Hepatic stellate cell (primary cell): ENCODE results near the gene POLE2.
A peak's percentile ranks its signal among the peaks of the same experiment; 100 is the strongest.
"Not testable (repeated sequence)": the region's sequence is repeated elsewhere in the genome, so short reads cannot be mapped to it uniquely, and the experiment has no call there.

ENCODE experiments used
- DNase-seq: peaks from one replicate; pipeline ENCODE4 v3.0.0; 2011; ENCODE audit warnings: low spot score

Gene POLE2

GRCh38 chr14:49687942-49688700 is at the start of gene POLE2:
TSS of gene POLE2 (minus strand) at chr14:49688214. CDS start at chr14:49688203, 11 bp downstream.
- peak; percentile 61 for DNase-seq

DNA sequence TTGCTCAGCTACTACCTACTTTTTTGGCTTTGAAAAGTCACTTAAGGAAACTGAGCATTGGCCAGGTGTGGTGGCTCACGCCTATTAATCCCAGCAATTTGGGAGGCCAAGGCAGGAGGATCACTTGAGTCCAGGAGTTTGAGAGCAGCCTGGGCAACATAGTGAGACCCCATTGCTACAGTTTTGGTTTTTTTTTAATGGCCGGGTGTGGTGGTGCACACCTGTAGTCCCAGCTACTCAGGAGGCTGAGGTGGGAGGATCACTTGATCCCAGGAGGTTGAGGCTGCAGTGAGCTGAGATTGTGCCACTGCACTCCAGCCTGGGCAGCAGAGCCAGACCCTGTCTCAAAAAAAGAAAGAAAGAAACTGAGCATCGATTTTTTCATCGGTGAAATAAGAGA is 47.7 kb upstream of the POLE2 start:
- DNase-seq: not testable (repeated sequence)

- DNase-seq: no peak
These were observed 45.8 kb upstream of the POLE2 start for GRCh38 chr14:49733836-49734235.

DNA sequence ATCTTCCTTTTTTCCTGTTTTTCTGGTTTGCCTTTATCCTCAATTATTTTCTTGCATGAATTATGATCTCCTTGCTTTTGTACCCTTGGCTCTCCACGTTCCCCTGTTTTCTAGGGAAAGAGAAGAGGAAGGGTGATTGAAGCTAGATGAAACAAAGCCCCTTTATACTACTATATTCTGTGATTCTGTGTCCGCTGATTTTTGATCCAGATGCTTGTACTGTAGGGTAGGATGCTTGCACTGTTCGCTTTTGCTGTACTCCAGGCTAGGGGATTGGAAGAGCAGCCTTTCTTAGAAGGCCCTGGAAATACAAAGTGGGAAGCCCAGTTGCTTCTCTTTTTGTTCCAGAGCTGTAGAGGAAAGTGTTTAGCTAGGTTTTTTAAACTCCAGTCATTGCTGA is 44.9 kb upstream of the POLE2 start:
- no peak for DNase-seq

GRCh38 chr14:49727171-49727570 is 39.2 kb upstream of the POLE2 start:
- no peak for DNase-seq

- DNase-seq: not testable (repeated sequence)
These were observed 33.9 kb upstream of the POLE2 start for GRCh38 chr14:49721733-49722435.

GRCh38 chr14:49720744-49721143 is 32.7 kb upstream of the POLE2 start:
- no peak for DNase-seq

GRCh38 chr14:49710993-49711392 is 23.0 kb upstream of the POLE2 start:
- not testable (repeated sequence) for DNase-seq

DNA sequence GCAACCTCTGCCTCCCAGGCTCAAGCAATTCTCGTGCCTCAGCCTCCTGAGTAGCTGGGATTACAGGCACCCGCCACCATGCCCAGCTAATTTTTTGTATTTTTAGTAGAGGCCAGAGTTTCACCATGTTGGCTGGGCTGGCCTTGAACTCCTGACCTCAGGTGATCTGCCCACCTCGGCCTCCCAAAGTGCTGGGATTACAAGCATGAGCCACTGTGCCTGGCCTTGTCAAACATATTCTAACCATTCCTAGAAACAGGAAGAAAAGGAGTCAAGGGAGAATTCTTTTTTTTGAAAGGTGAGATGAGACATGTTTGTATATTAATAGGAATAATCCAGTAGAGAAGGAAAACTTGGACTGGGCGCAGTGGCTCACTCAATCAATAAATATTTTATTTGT is 16.5 kb upstream of the POLE2 start:
- DNase-seq: not testable (repeated sequence)

DNA sequence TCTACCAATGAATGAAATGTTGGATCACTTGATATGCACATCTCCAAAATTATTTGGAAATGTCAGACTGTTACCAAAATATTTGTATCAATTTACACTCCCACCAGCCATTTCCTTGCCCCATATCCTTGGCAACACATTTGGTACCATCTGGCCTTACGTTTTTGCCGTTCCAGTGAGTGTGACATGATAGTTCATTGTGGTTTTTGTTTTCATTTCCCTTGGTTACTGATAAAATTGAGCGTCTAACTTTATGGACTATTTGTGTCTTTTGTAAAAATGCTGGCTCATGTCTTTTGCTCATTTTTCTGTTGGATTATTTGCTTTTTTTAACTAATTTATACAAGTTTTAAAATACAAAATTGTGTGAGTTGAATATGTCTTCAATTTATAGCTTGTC is 16.0 kb upstream of the POLE2 start:
- DNase-seq: no peak

DNA sequence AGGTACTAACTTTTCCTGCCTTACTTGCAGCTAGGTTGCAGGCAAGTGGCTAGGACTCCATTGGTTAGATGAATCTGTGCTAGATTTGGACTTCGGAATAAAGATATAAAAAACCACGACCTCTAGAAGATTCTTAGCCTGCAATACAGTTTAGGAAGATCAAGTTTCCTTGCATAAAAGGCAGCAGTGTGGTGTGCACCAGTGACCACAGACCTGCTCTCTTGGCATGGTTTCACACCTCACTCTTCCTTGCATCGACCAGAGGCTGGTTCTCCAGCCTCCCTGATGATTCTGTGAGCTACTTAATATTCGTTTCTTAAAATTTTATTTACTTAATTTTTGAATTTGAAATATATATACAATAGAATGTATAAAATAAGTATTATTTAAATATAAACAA is 14.7 kb upstream of the POLE2 start:
- no peak for DNase-seq

DNA sequence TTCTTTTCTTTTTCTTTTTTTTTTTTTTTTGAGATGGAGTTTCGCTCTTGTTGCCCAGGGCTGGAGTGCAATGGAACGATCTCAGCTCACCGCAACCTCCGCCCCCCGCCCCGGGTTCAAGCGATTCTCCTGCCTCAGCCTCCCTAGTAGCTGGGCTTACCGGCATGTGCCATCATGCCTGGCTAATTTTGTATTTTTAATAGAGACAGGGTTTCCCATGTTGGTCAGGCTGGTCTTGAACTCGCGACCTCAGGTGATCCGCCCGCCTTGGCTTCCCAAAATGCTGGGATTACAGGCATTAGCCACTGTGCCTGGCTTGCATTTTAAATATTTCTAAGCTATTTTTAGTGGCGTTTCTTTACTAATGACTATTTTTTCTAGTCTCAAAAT is 5.7 kb upstream of the POLE2 start:
- not testable (repeated sequence) for DNase-seq

DNA sequence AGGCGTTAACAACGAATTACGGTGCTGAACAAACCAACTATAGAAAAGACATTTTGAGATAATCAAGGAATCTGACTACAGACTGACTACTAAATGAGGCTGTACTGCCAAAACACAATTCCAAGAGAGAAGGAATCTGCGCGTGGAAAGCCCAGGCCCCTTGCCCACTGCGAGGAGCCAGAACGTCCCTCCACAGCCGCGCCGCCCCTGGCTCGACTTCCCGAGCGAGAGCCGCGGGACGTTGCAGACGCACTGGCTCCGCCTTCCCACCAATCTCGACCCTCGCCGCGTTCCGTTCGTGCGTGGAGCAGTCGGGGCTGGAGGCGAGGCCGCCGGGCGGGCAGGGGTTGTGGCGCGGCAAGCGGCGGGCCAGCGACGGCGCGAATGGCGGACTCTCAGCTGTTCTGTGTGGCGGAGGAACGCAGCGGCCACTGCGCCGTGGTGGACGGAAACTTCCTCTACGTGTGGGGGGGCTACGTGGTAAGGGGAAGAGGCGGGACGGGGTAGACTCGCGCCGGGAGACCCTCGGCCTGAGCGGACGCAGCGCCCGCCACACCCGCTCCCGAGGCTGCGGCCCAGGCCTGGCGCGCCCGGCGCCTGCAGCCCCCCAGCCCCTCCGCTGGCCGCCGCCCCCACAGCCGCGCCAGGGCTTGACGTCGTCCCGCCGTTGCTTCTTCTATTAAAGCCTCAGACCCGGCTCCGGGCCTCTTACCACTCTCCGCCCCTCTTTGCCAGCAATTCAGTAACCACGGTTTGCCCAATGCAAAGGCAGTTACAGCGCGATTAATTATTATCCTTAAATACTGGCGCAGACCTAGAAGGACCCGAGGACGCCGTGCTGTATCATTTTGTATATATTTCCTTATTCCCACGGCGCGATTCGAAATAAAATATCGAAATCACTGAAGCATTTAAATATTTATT is 5.1 kb upstream of the POLE2 start, which contains the start of gene KLHDC1:
TSS of gene KLHDC1 (plus strand) at position 310 of the 924 bp plus-strand sequence. CDS start at position 385, 75 bp downstream.
- DNase-seq: peak; percentile 74

GRCh38 chr14:49692193-49692757 is 4.3 kb upstream of the POLE2 start:
- DNase-seq: peak; percentile 21

DNA sequence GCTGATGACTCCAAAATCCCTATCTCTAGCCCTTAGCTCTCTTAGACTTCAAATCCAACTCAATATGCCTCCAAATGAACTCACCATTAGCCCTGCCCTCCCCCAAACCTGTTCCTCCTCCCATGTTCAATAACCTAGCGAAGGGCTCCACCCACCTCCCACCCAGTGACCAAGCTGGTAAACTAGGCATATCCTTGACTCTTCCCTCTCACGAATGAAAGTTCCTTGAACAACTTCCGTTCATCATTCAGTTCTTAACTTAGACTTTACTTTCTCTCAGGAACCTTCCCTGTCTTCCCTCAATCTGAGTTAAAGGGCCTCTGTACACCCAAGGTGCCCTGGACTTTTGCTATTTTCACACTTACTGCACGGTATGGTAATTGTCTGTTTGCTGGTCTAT is 3.0 kb upstream of the POLE2 start:
- DNase-seq: no peak

DNA sequence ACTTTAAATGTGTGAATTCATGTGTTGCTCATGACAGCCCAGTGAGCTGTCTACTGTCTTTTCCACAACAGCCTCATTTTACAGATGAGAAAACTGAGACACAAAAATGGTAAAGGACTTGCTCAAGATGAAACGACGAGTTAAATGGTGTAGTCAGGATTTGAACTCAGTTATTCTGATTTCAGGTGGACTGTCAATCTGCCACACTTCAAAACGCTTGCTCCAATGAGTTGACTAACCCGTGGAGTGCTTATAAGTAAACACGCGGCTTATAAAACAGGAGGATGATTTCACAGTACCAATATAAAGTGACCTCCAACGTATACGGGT is 652 bp upstream of the POLE2 start:
- DNase-seq: no peak

DNA sequence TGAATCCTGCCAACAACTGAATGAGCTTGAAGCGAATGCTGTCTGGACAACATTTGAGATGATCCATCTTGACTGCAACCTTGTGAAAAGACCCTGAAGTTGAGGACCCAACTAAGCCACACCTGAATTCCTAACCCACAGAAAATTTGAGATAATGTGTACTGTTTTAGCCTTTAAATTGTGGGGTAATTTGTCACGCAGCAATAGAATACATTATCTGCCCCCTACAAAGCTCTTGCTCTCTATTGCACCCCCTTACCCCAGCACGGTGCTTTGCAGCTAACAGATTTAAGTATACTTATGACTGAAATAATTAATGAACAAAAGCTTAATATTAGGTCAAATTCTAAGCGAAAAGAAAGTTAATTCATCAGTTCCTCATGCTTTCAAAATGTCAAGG is 1.6 kb downstream of the POLE2 start:
- no peak for DNase-seq

GRCh38 chr14:49679271-49679670 is 8.7 kb downstream of the POLE2 start:
- peak; percentile 19 for DNase-seq

GRCh38 chr14:49677643-49678042 is 10.4 kb downstream of the POLE2 start:
- DNase-seq: peak; percentile 17

DNA sequence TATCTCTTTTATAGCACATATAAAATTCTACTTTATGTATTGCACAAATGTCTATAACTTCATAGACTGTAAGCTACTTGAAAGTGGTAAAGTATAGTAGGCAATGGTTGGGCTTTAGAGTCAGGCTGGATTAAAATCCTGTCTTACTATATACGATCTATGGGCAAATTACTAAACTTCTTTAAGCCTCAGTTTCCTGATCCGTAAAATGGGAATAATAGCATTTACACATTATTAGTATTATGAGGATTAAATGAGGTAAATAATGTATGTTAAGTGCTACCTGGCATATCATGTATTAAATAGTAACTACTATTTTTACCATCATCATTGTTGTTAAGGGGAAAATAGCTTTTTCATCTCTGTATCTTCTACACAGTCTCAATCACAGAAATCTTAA is 14.4 kb downstream of the POLE2 start:
- no peak for DNase-seq

- no peak for DNase-seq
These were observed 17.5 kb downstream of the POLE2 start for GRCh38 chr14:49670475-49670874.
